CD4-positive, alpha-beta memory T cell (primary cell): ENCODE results near the gene EPG5. TPM values are rescaled to one million over a fixed set of nuclear protein-coding genes. Genes with fewer than 3 reads are reported as not detected.
A peak's percentile ranks its signal among the peaks of the same experiment; 100 is the strongest.

ENCODE experiments used
- CTCF ChIA-PET: fragments of 350-600 bp; sonication (Branson Sonifier 250); formaldehyde crosslinking; loops from one replicate; lab custom pipeline; 2021; ENCODE audit warnings: inconsistent platforms; ENCODE audit not compliant: partially characterized antibody; lab: Charles Lee
- POLR2A ChIA-PET: fragments of 350-600 bp; sonication (Branson Sonifier 250); formaldehyde crosslinking; loops from one replicate; lab custom pipeline; 2021; ENCODE audit not compliant: partially characterized antibody; lab: Charles Lee
- DNase-seq, 5 donors: peaks; one replicate each; pipeline versions ENCODE4 v3.0.0 to v3.0.0-alpha.2; 2020 to 2022; ENCODE audit warnings: mixed read lengths in 1 of 5
- H3K27ac ChIP-seq: one replicate; pipeline ENCODE4 v1.7.0; 2013; ENCODE audit warnings: low read depth, low read length
- H3K27me3 ChIP-seq: 2 replicates; pipeline ENCODE4 v1.7.0; 2013; ENCODE audit warnings: mild to moderate bottlenecking, low read length, moderate library complexity; ENCODE audit not compliant: insufficient read depth
- H3K36me3 ChIP-seq: 2 replicates; pipeline ENCODE4 v1.7.0; 2013; ENCODE audit warnings: mild to moderate bottlenecking, low read length, moderate library complexity; ENCODE audit not compliant: insufficient read depth
- H3K4me1 ChIP-seq: 2 replicates; pipeline ENCODE4 v1.7.0; 2013; ENCODE audit warnings: mild to moderate bottlenecking, low read length, moderate library complexity; ENCODE audit not compliant: insufficient read depth
- H3K4me3 ChIP-seq, 2 donors: one replicate each; pipeline ENCODE4 v1.7.0; 2013; ENCODE audit warnings: low read length in 2 of 2, mild to moderate bottlenecking in 1 of 2
- H3K9me3 ChIP-seq, 2 donors: one replicate each; pipeline ENCODE4 v1.7.0; 2013; ENCODE audit warnings: low read length in 2 of 2, control low read depth in 1 of 2; ENCODE audit not compliant: control insufficient read depth in 1 of 2
- H3K27ac Mint-ChIP-seq, 7 donors: one replicate each; pipeline ENCODE4 v1.8.0; 2020 to 2021; ENCODE audit warnings: mixed read lengths in 7 of 7, mild to moderate bottlenecking in 6 of 7, inconsistent platforms in 3 of 7, moderate library complexity in 3 of 7
- H3K27me3 Mint-ChIP-seq, 2 donors: one replicate each; pipeline ENCODE4 v1.8.0; 2020 to 2021; ENCODE audit warnings: mixed read lengths in 2 of 2
- H3K36me3 Mint-ChIP-seq, 2 donors: one replicate each; pipeline ENCODE4 v1.8.0; 2020 to 2021; ENCODE audit warnings: mixed read lengths in 2 of 2, inconsistent platforms in 1 of 2, mild to moderate bottlenecking in 1 of 2
- H3K4me1 Mint-ChIP-seq, 4 donors: one replicate each; pipeline ENCODE4 v1.8.0; 2020 to 2021; ENCODE audit warnings: mixed read lengths in 4 of 4, mild to moderate bottlenecking in 1 of 4
- H3K4me3 Mint-ChIP-seq, 8 donors: one replicate each; pipeline ENCODE4 v1.8.0; 2020 to 2021; ENCODE audit warnings: mixed read lengths in 8 of 8, mild to moderate bottlenecking in 7 of 8, moderate library complexity in 6 of 8, inconsistent platforms in 3 of 8
- H3K9me3 Mint-ChIP-seq, 8 donors: one replicate each; pipeline ENCODE4 v1.8.0; 2020 to 2021; ENCODE audit warnings: mixed read lengths in 8 of 8, mild to moderate bottlenecking in 5 of 8, inconsistent platforms in 3 of 8, moderate library complexity in 1 of 8
- intact Hi-C: fragments of 100-400 bp; cut with micrococcal nuclease; formaldehyde crosslinking; loops from one replicate; pipeline ENCODE4 v1.15.1; 2023
- polyA plus RNA-seq, 2 donors: library from polyadenylated mRNA; unstranded; fragments of 300-500 nt; fragmentation: Illumina TruSeq; gene quantifications; one replicate each; pipeline ENCODE4 v1.2.3, GENCODE V29; 2021
- total RNA-seq, 2 experiments: library from RNA; stranded (reverse); gene quantifications; one replicate each; pipeline ENCODE4 v1.2.3, GENCODE V29; 2021

The EPG5 gene
- total and polyA plus RNA-seq, 4 experiments from 2014 or later: 4.1 to 69.0 (median 35.0) TPM

DNA sequence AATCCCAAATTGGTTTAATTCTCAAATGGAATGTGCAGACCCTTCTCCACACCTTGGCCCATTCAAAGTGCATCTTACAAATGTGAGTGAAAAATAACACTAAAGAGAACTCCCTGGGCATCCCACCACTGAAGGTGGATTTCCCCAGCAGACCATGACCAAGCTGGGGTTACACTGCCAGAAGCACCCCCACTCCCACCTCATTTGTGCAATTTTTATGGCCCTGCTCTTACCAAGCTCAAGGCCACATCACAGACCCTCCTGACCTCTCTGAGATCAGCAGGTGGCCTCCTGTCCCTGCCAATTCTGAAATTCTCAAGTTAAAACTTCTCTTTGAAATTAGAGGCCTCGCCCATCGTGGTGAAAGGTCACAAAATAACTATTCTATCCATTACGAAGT is 120.0 kb downstream of the EPG5 start:
- CTCF ChIA-PET: no interaction called here

GRCh38 chr18:45845410-45845809 is 121.7 kb downstream of the EPG5 start:
- H3K4me3 Mint-ChIP-seq: no peak overlapping the region

More for the DNA sequence above, 120.0 kb downstream of the EPG5 start:
- H3K4me1 ChIP-seq: no peaks in the 10 kb centered on the region
- H3K4me3 ChIP-seq: no peak overlapping the region
- no peak for DNase-seq
- no peak overlapping the region for H3K27ac ChIP-seq
- peaks cover 0 to 3% (median under 1%) of the 10 kb centered on the region in 4 donors for H3K4me1 Mint-ChIP-seq
- H3K9me3 Mint-ChIP-seq: no peaks in the 10 kb centered on the region
- no peaks in the 10 kb centered on the region for H3K27me3 ChIP-seq
- intact Hi-C loops: no loop called here
- peak overlapping the region in 4 of 7 donors; percentile 30 to 60 (median 56) for H3K27ac Mint-ChIP-seq
- H3K36me3 ChIP-seq: peaks cover 14% of the 10 kb centered on the region
- POLR2A ChIA-PET: interaction anchor here (0.7 kb wide), 1 partner anchor 30 kb away, joined by 3 read pairs; no protein-coding TSS in a partner anchor
- no peaks in the 10 kb centered on the region for H3K27me3 Mint-ChIP-seq
- peaks cover 20 to 30% of the 10 kb centered on the region in 2 donors for H3K36me3 Mint-ChIP-seq
- H3K9me3 ChIP-seq: no peaks in the 10 kb centered on the region
- H3K4me3 Mint-ChIP-seq: no peak overlapping the region

GRCh38 chr18:45844938-45845337 is 122.2 kb downstream of the EPG5 start:
- POLR2A ChIA-PET: no interaction called here
- H3K36me3 ChIP-seq: peaks cover 1% of the 10 kb centered on the region
- no peaks in the 10 kb centered on the region for H3K27me3 ChIP-seq
- peaks cover 0 to 4% of the 10 kb centered on the region in 2 donors for H3K27me3 Mint-ChIP-seq
- no peaks in the 10 kb centered on the region for H3K9me3 Mint-ChIP-seq
- H3K4me3 ChIP-seq: no peak overlapping the region
- CTCF ChIA-PET: interaction anchor here (2.1 kb wide), 1 partner anchor 153 kb away, joined by 6 read pairs; no protein-coding TSS in a partner anchor
- intact Hi-C loops: no loop called here
- H3K4me1 ChIP-seq: no peaks in the 10 kb centered on the region
- H3K9me3 ChIP-seq: no peaks in the 10 kb centered on the region
- peaks cover 3 to 13% of the 10 kb centered on the region in 2 donors for H3K36me3 Mint-ChIP-seq
- H3K27ac Mint-ChIP-seq: no peak overlapping the region
- DNase-seq: no peak
- no peak overlapping the region for H3K4me3 Mint-ChIP-seq
- peaks cover 0 to 3% (median under 1%) of the 10 kb centered on the region in 4 donors for H3K4me1 Mint-ChIP-seq
- no peak overlapping the region for H3K27ac ChIP-seq

More at GRCh38 chr18:45845410-45845809, 121.7 kb downstream of the EPG5 start:
- no peaks in the 10 kb centered on the region for H3K27me3 ChIP-seq
- H3K4me3 ChIP-seq: no peak overlapping the region
- H3K27ac ChIP-seq: no peak overlapping the region
- H3K9me3 Mint-ChIP-seq: no peaks in the 10 kb centered on the region
- ChIA-PET POLR2A (no interaction called here), CTCF (interaction anchor here (2.1 kb wide), 1 partner anchor 153 kb away, joined by 6 read pairs; no protein-coding TSS in a partner anchor)
- H3K27ac Mint-ChIP-seq: no peak overlapping the region
- H3K36me3 ChIP-seq: peaks cover 6% of the 10 kb centered on the region
- peaks cover 0 to 3% of the 10 kb centered on the region in 2 donors for H3K27me3 Mint-ChIP-seq
- peaks cover 0 to 3% (median under 1%) of the 10 kb centered on the region in 4 donors for H3K4me1 Mint-ChIP-seq
- H3K36me3 Mint-ChIP-seq: peaks cover 7 to 17% of the 10 kb centered on the region in 2 donors
- intact Hi-C loops: no loop called here
- H3K4me1 ChIP-seq: no peaks in the 10 kb centered on the region
- no peak for DNase-seq
- H3K9me3 ChIP-seq: no peaks in the 10 kb centered on the region

- ChIA-PET POLR2A (no interaction called here), CTCF (no interaction called here)
- no peak overlapping the region for H3K27ac Mint-ChIP-seq
- H3K4me3 ChIP-seq: no peak overlapping the region
- peaks cover 7 to 12% (median 9%) of the 10 kb centered on the region in 4 donors for H3K4me1 Mint-ChIP-seq
- H3K4me3 Mint-ChIP-seq: no peak overlapping the region
- no peak overlapping the region for H3K27ac ChIP-seq
- H3K9me3 Mint-ChIP-seq: no peaks in the 10 kb centered on the region
- H3K27me3 ChIP-seq: peaks cover 8% of the 10 kb centered on the region
- H3K4me1 ChIP-seq: peaks cover 7% of the 10 kb centered on the region
- no peaks in the 10 kb centered on the region for H3K9me3 ChIP-seq
- intact Hi-C loops: no loop called here
- peaks cover 13 to 16% of the 10 kb centered on the region in 2 donors for H3K27me3 Mint-ChIP-seq
- H3K36me3 ChIP-seq: no peaks in the 10 kb centered on the region
- H3K36me3 Mint-ChIP-seq: no peaks in the 10 kb centered on the region
- no peak for DNase-seq
Observed at GRCh38 chr18:45843019-45843418, 124.1 kb downstream of the EPG5 start.

DNA sequence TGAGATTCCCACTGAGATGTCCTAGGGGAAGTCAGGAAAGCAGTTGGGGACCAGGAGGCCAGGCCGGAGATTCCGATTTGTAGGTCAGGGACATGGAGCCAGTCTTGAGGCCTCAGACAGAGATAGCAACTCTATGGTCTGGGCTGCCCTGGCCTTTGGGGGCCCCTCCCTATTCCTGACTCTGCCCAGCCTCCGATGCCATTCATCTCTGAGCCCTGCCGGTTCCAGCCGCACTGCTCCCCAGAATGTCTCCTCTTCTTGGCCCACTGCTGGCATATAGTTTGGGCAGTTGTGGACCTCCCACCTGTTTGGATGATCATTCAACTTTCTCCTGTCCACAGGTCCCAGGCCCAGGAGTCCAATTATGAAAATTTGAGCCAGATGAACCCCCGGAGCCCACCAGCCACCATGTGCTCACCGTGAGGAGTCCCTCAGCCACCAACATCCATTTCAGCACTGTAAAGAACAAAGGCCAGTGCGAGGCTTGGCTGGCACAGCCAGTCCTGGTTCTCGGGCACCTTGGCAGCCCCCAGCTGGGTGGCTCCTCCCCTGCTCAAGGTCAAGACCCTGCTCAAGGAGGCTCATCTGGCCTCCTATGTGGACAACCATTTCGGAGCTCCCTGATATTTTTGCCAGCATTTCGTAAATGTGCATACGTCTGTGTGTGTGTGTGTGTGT is 125.2 kb downstream of the EPG5 start:
- Mint-ChIP-seq H3K4me1 (peaks cover 9 to 14% (median 12%) of the 10 kb centered on the region in 4 donors), H3K27ac (no peak overlapping the region), H3K36me3 (no peaks in the 10 kb centered on the region), H3K9me3 (no peaks in the 10 kb centered on the region), H3K4me3 (no peak overlapping the region), H3K27me3 (peaks cover 14 to 20% of the 10 kb centered on the region in 2 donors)
- ChIA-PET POLR2A (no interaction called here), CTCF (no interaction called here)
- intact Hi-C loops: no loop called here
- Histone ChIP-seq H3K27me3 (peaks cover 11% of the 10 kb centered on the region), H3K4me1 (peaks cover 10% of the 10 kb centered on the region), H3K36me3 (no peaks in the 10 kb centered on the region), H3K4me3 (no peak overlapping the region), H3K27ac (no peak overlapping the region), H3K9me3 (no peaks in the 10 kb centered on the region)
- DNase-seq: no peak

DNA sequence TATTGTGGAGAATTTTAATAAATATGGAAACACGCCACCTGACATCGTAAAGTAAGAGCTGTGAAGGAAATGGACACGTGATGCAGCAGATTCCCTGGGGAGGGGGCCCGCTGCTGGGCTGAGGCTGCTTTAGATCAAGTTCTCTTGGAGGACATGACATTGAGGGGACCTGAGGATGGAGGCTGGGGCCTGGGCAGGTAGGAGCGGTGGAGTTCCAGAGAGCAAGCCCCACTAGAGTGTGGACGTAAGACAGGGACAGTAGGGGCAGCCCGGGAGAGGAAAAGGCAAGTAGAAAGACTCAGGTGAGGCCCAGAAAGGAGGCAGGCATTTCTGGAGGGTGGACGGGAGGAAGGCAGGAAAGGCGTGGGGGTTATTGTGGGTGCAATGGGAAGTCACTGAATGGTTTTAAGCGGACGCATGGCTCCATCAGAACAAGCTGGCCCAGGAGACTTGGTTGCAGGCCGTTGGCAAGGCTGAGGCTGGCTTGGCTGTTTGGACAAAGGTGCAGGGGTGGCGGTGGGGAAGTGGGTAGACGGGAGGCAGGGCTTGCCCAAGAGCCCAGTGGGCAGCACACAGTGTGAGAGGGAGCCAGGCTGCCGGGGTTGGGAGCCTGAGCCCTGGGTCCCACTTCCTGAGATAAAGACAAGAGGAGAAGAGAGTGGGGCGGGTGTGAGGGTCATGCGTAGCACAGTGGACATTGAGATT is 125.9 kb downstream of the EPG5 start:
- Histone ChIP-seq H3K27ac (no peak overlapping the region), H3K4me1 (peaks cover 10% of the 10 kb centered on the region), H3K36me3 (no peaks in the 10 kb centered on the region), H3K9me3 (no peaks in the 10 kb centered on the region), H3K27me3 (peaks cover 17% of the 10 kb centered on the region), H3K4me3 (no peak overlapping the region)
- Mint-ChIP-seq H3K4me3 (no peak overlapping the region), H3K9me3 (no peaks in the 10 kb centered on the region), H3K36me3 (no peaks in the 10 kb centered on the region), H3K4me1 (peaks cover 9 to 16% (median 13%) of the 10 kb centered on the region in 4 donors), H3K27ac (peak overlapping the region in 1 of 7 donors; percentile 64), H3K27me3 (peaks cover 18 to 22% of the 10 kb centered on the region in 2 donors)
- DNase-seq: no peak
- POLR2A ChIA-PET: no interaction called here
- CTCF ChIA-PET: interaction anchor here (2.4 kb wide), 1 partner anchor 176 kb away, joined by 16 read pairs; no protein-coding TSS in a partner anchor
- intact Hi-C loops: no loop called here
